Fibroblast of villous mesenchyme (primary cell): ENCODE measurements around the gene LTB4R2. TPM values are rescaled to one million over a fixed set of nuclear protein-coding genes. Genes with fewer than 3 reads are reported as not detected.

Experiments
- DNase-seq: peaks from one replicate; pipeline ENCODE4 v3.0.0-alpha.2; 2010; ENCODE audit warnings: low read depth
- H3K4me3 ChIP-seq: 2 replicates; pipeline ENCODE4 v1.5.1; 2011; ENCODE audit warnings: low read depth, mild to moderate bottlenecking, low read length
- total RNA-seq: library from RNA; depleted of rRNA; stranded (reverse); fragments of >200 nt; gene quantifications from 2 replicates; pipeline ENCODE4 v1.2.3, GENCODE V29; 2012
- TF ChIP-seq, protein P1 (sequence below): IDR thresholded peaks from 2 replicates; pipeline ENCODE4 v1.5.1; 2012; ENCODE audit warnings: low read depth, mild to moderate bottlenecking, low read length; ENCODE audit not compliant: insufficient read depth

LTB4R2 gene
- total RNA-seq, 1 donor: 3.9 TPM

DNA sequence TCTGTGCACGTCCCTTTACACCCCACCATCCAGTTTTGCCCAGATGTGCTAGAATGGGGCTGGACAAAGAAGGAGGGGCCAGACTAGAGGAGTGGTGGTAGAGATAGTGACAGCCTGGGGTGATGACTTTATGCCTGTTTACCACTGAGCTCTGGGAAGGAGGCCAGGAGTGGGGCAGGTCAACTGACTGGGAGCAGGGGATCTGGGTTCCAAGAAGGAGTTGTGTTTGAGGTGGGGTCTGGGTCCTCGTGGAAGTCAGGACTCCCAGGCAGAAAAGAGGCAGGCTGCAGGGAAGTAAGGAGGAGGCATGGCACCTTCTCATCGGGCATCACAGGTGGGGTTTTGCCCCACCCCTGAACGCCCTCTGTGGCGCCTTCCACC lies 315 bp downstream of the LTB4R2 start:
- no peak for DNase-seq
- no peak overlapping the region for H3K4me3 ChIP-seq
- TF ChIP-seq, protein P1, sequence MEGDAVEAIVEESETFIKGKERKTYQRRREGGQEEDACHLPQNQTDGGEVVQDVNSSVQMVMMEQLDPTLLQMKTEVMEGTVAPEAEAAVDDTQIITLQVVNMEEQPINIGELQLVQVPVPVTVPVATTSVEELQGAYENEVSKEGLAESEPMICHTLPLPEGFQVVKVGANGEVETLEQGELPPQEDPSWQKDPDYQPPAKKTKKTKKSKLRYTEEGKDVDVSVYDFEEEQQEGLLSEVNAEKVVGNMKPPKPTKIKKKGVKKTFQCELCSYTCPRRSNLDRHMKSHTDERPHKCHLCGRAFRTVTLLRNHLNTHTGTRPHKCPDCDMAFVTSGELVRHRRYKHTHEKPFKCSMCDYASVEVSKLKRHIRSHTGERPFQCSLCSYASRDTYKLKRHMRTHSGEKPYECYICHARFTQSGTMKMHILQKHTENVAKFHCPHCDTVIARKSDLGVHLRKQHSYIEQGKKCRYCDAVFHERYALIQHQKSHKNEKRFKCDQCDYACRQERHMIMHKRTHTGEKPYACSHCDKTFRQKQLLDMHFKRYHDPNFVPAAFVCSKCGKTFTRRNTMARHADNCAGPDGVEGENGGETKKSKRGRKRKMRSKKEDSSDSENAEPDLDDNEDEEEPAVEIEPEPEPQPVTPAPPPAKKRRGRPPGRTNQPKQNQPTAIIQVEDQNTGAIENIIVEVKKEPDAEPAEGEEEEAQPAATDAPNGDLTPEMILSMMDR: no peak

DNA sequence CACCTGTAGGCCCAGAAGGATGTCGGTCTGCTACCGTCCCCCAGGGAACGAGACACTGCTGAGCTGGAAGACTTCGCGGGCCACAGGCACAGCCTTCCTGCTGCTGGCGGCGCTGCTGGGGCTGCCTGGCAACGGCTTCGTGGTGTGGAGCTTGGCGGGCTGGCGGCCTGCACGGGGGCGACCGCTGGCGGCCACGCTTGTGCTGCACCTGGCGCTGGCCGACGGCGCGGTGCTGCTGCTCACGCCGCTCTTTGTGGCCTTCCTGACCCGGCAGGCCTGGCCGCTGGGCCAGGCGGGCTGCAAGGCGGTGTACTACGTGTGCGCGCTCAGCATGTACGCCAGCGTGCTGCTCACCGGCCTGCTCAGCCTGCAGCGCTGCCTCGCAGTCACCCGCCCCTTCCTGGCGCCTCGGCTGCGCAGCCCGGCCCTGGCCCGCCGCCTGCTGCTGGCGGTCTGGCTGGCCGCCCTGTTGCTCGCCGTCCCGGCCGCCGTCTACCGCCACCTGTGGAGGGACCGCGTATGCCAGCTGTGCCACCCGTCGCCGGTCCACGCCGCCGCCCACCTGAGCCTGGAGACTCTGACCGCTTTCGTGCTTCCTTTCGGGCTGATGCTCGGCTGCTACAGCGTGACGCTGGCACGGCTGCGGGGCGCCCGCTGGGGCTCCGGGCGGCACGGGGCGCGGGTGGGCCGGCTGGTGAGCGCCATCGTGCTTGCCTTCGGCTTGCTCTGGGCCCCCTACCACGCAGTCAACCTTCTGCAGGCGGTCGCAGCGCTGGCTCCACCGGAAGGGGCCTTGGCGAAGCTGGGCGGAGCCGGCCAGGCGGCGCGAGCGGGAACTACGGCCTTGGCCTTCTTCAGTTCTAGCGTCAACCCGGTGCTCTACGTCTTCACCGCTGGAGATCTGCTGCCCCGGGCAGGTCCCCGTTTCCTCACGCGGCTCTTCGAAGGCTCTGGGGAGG lies 985 bp downstream of the LTB4R2 start, which contains the start of gene LTB4R:
Gene LTB4R, plus strand, starts transcription at position 857 of the 959 bp plus-strand sequence. CDS start 4,150 bp downstream, outside the sequence.
- TF ChIP-seq, protein P1: peak; percentile 4
- peak; percentile 58 for DNase-seq
- H3K4me3 ChIP-seq: peak within 1 kb of the TSS; percentile 21

- no peak for DNase-seq
- TF ChIP-seq, protein P1: no peak
- H3K4me3 ChIP-seq: no peak overlapping the region
Observed at GRCh38 chr14:24311837-24312615, 2.1 kb downstream of the LTB4R2 start.

- peak; percentile 32 for DNase-seq
- TF ChIP-seq, protein P1: no peak
- no peak overlapping the region for H3K4me3 ChIP-seq
Observed at GRCh38 chr14:24312736-24313507, 3.0 kb downstream of the LTB4R2 start.

DNA sequence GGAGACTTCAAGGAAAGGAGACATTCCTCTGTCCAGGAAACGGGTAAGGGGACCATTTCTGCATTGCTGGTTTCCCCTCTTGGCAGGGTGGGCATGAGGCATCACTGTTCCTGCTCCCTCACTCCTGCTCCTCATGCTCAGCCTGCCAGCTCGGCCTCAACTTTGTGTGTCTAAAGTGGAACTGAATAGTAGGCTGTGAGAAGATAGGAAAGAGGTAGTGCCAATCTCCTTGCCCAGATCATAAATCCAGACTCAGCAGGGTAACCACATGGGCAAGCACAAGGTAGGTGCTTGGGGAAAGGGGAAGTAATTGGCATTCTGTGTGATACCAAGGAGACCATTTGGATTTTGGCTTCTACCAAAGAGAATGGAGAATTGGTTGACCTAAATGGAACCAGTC lies 4.0 kb downstream of the LTB4R2 start:
- no peak for DNase-seq
- no peak overlapping the region for H3K4me3 ChIP-seq
- TF ChIP-seq, protein P1: no peak
